ENCODE results near the gene USP40. TPM values are rescaled to one million over a fixed set of nuclear protein-coding genes. Genes with fewer than 3 reads are reported as not detected.
A peak's percentile ranks its signal among the peaks of the same experiment; 100 is the strongest.

USP40 gene
- total and polyA plus RNA-seq, 7 experiments from 2014 or later, result 3.9 to 24.3 (median 16.4) TPM

DNA sequence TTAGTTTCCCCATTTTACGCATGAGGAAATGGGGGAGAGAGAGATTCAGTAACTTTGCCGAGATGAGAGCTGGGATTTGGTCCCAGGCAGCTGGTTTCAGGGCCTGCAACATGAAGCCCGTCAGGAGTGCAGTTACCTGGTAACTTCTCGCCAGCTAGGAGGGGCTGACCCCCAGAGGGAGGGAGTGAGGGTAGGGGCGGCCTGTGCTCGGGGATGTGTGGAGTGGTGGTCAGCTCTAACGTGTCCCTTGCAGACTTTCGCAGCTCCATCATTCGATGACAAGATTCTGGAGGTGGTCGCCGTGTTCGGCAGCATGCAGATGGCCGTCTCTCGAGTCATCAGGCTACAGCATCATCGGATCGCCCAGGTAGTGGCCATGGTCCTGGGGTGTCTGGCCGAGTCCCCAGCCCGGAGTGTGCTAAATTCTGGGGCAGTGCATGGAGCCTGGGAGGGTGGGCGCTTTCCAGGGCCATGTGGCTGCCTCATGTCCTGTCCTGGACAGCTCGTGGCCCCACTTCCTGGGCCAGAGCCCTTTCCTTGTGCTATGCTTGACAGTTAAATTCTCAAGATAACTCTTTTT, 108.5 kb downstream of the USP40 start:
- no peaks in the 10 kb centered on the region for H3K27me3 ChIP-seq (ENCODE audit: control insufficient read depth in 2 of 2, insufficient read depth in 2 of 2, low read length in 2 of 2)
- peak overlapping the region in 2 of 9 donors; percentile 14 to 52 for H3K27ac Mint-ChIP-seq
- H3K9me3 Mint-ChIP-seq, result no peaks in the 10 kb centered on the region
- H3K36me3 Mint-ChIP-seq, result peaks cover 8 to 73% (median 31%) of the 10 kb centered on the region in 5 donors
- no peaks in the 10 kb centered on the region for H3K27me3 Mint-ChIP-seq
- H3K4me1 ChIP-seq (ENCODE audit: control insufficient read depth in 2 of 2, insufficient read depth in 2 of 2, low read length in 2 of 2), result no peaks in the 10 kb centered on the region
- no peak overlapping the region for H3K4me3 ChIP-seq (ENCODE audit: low read length)
- intact Hi-C loops (cut with micrococcal nuclease), result no loop called here
- no peaks in the 10 kb centered on the region for H3K9me3 ChIP-seq (ENCODE audit: control insufficient read depth in 2 of 3, low read length in 3 of 3)
- ChIA-PET POLR2A (interaction anchor here (1.3 kb wide), 1 partner anchor 126 kb away, joined by 3 read pairs; no protein-coding TSS in a partner anchor), CTCF (no interaction called here)
- peaks cover 25 to 100% (median 49%) of the 10 kb centered on the region in 3 experiments for H3K36me3 ChIP-seq (ENCODE audit: control insufficient read depth in 2 of 3, insufficient read depth in 3 of 3, low read length in 3 of 3)
- no peak for DNase-seq
- ATAC-seq, result no peak
- H3K4me3 Mint-ChIP-seq, result no peak overlapping the region
- peaks cover 0 to 1% (median 0%) of the 10 kb centered on the region in 7 donors for H3K4me1 Mint-ChIP-seq
- H3K27ac ChIP-seq (ENCODE audit: low read depth, low read length), result no peak overlapping the region

DNA sequence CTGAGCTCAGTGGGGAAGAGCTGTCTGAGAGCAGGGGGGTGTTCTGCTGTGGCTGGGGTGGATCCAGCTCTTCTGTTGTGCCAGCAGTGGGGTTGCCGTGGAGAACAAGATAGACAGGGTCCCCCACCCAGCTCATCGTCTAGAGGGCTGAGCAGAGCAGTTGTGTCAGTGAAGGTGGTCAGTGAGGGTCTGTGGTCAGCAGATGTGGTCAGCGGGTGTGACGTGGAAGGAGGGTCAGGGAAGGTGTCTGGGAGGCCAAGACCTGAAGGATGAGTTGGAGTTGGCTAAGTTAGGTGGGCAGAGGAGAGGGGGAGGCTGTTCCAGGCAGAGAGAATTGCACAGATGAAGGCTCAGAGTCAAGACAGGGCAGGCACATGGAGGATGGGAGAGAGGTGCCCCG, 109.2 kb downstream of the USP40 start:
- H3K36me3 Mint-ChIP-seq, result peaks cover 10 to 70% (median 32%) of the 10 kb centered on the region in 5 donors
- intact Hi-C loops (cut with micrococcal nuclease), result no loop called here
- H3K4me3 ChIP-seq (ENCODE audit: low read length), result no peak overlapping the region
- ChIA-PET CTCF (interaction anchor here (1.4 kb wide), 1 partner anchor 53 kb away, joined by 4 read pairs; no protein-coding TSS in a partner anchor), POLR2A (interaction anchor here (0.7 to 1.3 kb wide), 3 partner anchors 27 to 126 kb away, joined by 3 read pairs; no protein-coding TSS in a partner anchor)
- H3K4me1 ChIP-seq (ENCODE audit: control insufficient read depth in 2 of 2, insufficient read depth in 2 of 2, low read length in 2 of 2), result no peaks in the 10 kb centered on the region
- H3K9me3 ChIP-seq (ENCODE audit: control insufficient read depth in 2 of 3, low read length in 3 of 3), result no peaks in the 10 kb centered on the region
- H3K36me3 ChIP-seq (ENCODE audit: control insufficient read depth in 2 of 3, insufficient read depth in 3 of 3, low read length in 3 of 3), result peaks cover 25 to 100% (median 49%) of the 10 kb centered on the region in 3 experiments
- ATAC-seq (no peak), DNase-seq (no peak)
- peaks cover 0 to 2% (median 0%) of the 10 kb centered on the region in 7 donors for H3K4me1 Mint-ChIP-seq
- no peaks in the 10 kb centered on the region for H3K27me3 Mint-ChIP-seq
- no peak overlapping the region for H3K27ac ChIP-seq (ENCODE audit: low read depth, low read length)
- H3K4me3 Mint-ChIP-seq, result peak overlapping the region in 1 of 10 donors; percentile 18
- peak overlapping the region in 6 of 9 donors; percentile 12 to 72 (median 50) for H3K27ac Mint-ChIP-seq
- H3K27me3 ChIP-seq (ENCODE audit: control insufficient read depth in 2 of 2, insufficient read depth in 2 of 2, low read length in 2 of 2), result no peaks in the 10 kb centered on the region
- no peaks in the 10 kb centered on the region for H3K9me3 Mint-ChIP-seq

DNA sequence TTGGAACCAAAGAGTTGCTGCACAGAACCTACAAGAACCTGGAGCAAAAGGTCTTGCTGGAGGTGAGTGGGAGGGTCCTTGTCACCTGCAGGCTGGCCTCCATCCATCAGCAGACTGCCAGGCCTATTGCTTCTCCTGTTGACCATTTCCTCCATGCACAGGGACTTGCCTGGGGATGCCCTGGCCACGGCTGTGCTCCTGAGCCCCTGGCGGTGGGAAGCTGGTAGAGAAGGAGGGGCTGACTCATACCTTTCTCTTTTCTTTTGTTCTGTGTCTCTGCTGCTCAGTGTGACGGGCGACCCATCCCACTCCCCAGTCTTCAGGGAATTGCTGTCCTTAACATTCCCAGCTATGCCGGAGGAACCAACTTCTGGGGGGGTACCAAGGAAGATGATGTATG, 109.6 kb downstream of the USP40 start:
- Mint-ChIP-seq H3K27ac (peak overlapping the region in 3 of 9 donors; percentile 12 to 72 (median 14)), H3K4me3 (no peak overlapping the region), H3K27me3 (no peaks in the 10 kb centered on the region), H3K9me3 (no peaks in the 10 kb centered on the region), H3K36me3 (peaks cover 8 to 70% (median 28%) of the 10 kb centered on the region in 5 donors), H3K4me1 (peaks cover 0 to 5% (median 0%) of the 10 kb centered on the region in 7 donors)
- no peaks in the 10 kb centered on the region for H3K9me3 ChIP-seq (ENCODE audit: control insufficient read depth in 2 of 3, low read length in 3 of 3)
- ChIA-PET POLR2A (interaction anchor here (0.7 to 1.3 kb wide), 4 partner anchors 10 to 125 kb away, joined by 3 read pairs; no protein-coding TSS in a partner anchor), CTCF (interaction anchor here (1.4 kb wide), 1 partner anchor 52 kb away, joined by 4 read pairs; no protein-coding TSS in a partner anchor)
- no peaks in the 10 kb centered on the region for H3K4me1 ChIP-seq (ENCODE audit: control insufficient read depth in 2 of 2, insufficient read depth in 2 of 2, low read length in 2 of 2)
- DNase-seq (no peak), ATAC-seq (no peak)
- no peak overlapping the region for H3K27ac ChIP-seq (ENCODE audit: low read depth, low read length)
- intact Hi-C loops (cut with micrococcal nuclease), result no loop called here
- no peak overlapping the region for H3K4me3 ChIP-seq (ENCODE audit: low read length)
- no peaks in the 10 kb centered on the region for H3K27me3 ChIP-seq (ENCODE audit: control insufficient read depth in 2 of 2, insufficient read depth in 2 of 2, low read length in 2 of 2)
- peaks cover 27 to 100% (median 49%) of the 10 kb centered on the region in 3 experiments for H3K36me3 ChIP-seq (ENCODE audit: control insufficient read depth in 2 of 3, insufficient read depth in 3 of 3, low read length in 3 of 3)

DNA sequence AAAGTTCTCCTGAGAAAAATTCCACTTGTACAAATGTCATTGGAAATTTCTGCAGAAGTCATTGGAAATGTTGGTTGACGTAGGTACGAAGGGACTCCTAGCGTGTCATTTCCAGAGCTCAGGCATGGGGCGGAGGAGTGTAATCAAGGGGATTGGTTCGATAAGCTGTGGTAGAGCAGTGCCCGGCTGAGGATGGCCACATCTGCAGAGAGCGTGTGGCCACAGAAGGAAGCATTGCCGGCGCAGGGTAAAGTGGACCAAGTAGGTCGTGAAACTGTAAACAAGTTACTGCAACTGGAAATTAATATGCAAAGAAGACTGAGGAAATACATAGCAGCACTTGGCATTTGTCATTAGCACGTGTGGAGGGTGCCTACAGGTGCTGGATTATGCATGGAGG, 110.5 kb downstream of the USP40 start:
- Mint-ChIP-seq H3K4me1 (peaks cover 0 to 5% (median 0%) of the 10 kb centered on the region in 7 donors), H3K27ac (peak overlapping the region in 2 of 9 donors; percentile 12 to 70), H3K36me3 (peaks cover 4 to 66% (median 24%) of the 10 kb centered on the region in 5 donors), H3K27me3 (no peaks in the 10 kb centered on the region), H3K9me3 (no peaks in the 10 kb centered on the region), H3K4me3 (no peak overlapping the region)
- Histone ChIP-seq H3K9me3 (ENCODE audit: control insufficient read depth in 2 of 3, low read length in 3 of 3) (no peaks in the 10 kb centered on the region), H3K4me3 (ENCODE audit: low read length) (no peak overlapping the region), H3K27ac (ENCODE audit: low read depth, low read length) (no peak overlapping the region), H3K27me3 (ENCODE audit: control insufficient read depth in 2 of 2, insufficient read depth in 2 of 2, low read length in 2 of 2) (no peaks in the 10 kb centered on the region), H3K4me1 (ENCODE audit: control insufficient read depth in 2 of 2, insufficient read depth in 2 of 2, low read length in 2 of 2) (no peaks in the 10 kb centered on the region), H3K36me3 (ENCODE audit: control insufficient read depth in 2 of 3, insufficient read depth in 3 of 3, low read length in 3 of 3) (peaks cover 32 to 100% (median 49%) of the 10 kb centered on the region in 3 experiments)
- ATAC-seq (no peak), DNase-seq (no peak)
- POLR2A ChIA-PET, result interaction anchor here (1.3 kb wide), 1 partner anchor 9 kb away, joined by 3 read pairs; no protein-coding TSS in a partner anchor
- CTCF ChIA-PET, result interaction anchor here (0.6 to 1.4 kb wide), 2 partner anchors 51 to 1045 kb away, joined by 4 to 5 read pairs; no protein-coding TSS in a partner anchor
- intact Hi-C loops (cut with micrococcal nuclease), result no loop called here

DNA sequence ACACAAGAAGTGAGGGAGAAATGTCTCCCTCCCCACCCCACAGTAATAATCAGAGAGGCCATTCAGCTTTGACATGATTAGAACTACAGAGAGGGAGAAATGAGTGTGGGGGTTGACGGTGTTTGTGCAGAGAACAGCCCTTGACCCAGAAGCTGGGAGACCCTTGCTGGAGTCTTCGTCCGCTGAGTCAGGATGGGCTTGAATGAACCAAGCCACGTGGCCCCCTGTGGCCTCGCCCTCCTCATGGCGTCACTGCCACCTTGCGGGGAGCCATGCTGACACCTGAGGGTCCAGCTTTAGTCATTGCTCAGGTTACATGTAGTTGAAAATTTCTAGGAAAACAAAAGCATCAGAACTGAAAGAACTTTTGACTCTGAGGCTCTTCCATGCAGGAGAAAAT, 111.1 kb downstream of the USP40 start:
- no peaks in the 10 kb centered on the region for H3K9me3 ChIP-seq (ENCODE audit: control insufficient read depth in 2 of 3, low read length in 3 of 3)
- no peaks in the 10 kb centered on the region for H3K9me3 Mint-ChIP-seq
- ATAC-seq, result no peak
- DNase-seq, result no peak
- H3K27me3 Mint-ChIP-seq, result no peaks in the 10 kb centered on the region
- H3K36me3 ChIP-seq (ENCODE audit: control insufficient read depth in 2 of 3, insufficient read depth in 3 of 3, low read length in 3 of 3), result peaks cover 32 to 100% (median 55%) of the 10 kb centered on the region in 3 experiments
- peak overlapping the region in 3 of 9 donors; percentile 4 to 53 (median 46) for H3K27ac Mint-ChIP-seq
- H3K27me3 ChIP-seq (ENCODE audit: control insufficient read depth in 2 of 2, insufficient read depth in 2 of 2, low read length in 2 of 2), result no peaks in the 10 kb centered on the region
- no peak overlapping the region for H3K4me3 ChIP-seq (ENCODE audit: low read length)
- no peak overlapping the region for H3K4me3 Mint-ChIP-seq
- CTCF ChIA-PET, result interaction anchor here (0.6 kb wide), 1 partner anchor 1046 kb away, joined by 5 read pairs; no protein-coding TSS in a partner anchor
- no peaks in the 10 kb centered on the region for H3K4me1 ChIP-seq (ENCODE audit: control insufficient read depth in 2 of 2, insufficient read depth in 2 of 2, low read length in 2 of 2)
- H3K27ac ChIP-seq (ENCODE audit: low read depth, low read length), result no peak overlapping the region
- intact Hi-C loops (cut with micrococcal nuclease), result no loop called here
- POLR2A ChIA-PET, result interaction anchor here (1.3 kb wide), 1 partner anchor 8 kb away, joined by 3 read pairs; no protein-coding TSS in a partner anchor
- H3K36me3 Mint-ChIP-seq, result peaks cover 4 to 69% (median 24%) of the 10 kb centered on the region in 5 donors
- H3K4me1 Mint-ChIP-seq, result peaks cover 0 to 5% (median 0%) of the 10 kb centered on the region in 7 donors

DNA sequence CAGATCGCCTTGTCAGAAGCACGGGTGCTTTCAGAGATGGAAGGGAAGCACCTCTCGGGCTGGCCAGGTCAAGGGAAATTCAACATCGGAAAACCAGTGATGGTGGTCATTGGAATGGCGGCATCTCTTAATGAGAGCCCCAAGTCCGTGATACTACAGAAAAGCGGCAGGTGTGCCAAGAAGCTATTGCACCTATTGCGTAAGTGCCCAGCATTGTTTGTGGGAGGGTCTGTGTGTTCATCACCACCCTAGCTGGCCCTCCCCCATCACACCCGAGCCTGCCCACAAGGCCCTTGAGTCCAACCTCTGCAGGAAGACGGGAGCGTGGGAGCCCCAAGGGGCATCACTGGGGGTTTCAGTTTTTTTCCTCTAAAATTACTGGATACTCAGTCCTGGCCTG, 111.6 kb downstream of the USP40 start:
- Histone ChIP-seq H3K27me3 (ENCODE audit: control insufficient read depth in 2 of 2, insufficient read depth in 2 of 2, low read length in 2 of 2) (no peaks in the 10 kb centered on the region), H3K4me1 (ENCODE audit: control insufficient read depth in 2 of 2, insufficient read depth in 2 of 2, low read length in 2 of 2) (no peaks in the 10 kb centered on the region), H3K9me3 (ENCODE audit: control insufficient read depth in 2 of 3, low read length in 3 of 3) (no peaks in the 10 kb centered on the region), H3K36me3 (ENCODE audit: control insufficient read depth in 2 of 3, insufficient read depth in 3 of 3, low read length in 3 of 3) (peaks cover 33 to 100% (median 58%) of the 10 kb centered on the region in 3 experiments), H3K4me3 (ENCODE audit: low read length) (no peak overlapping the region), H3K27ac (ENCODE audit: low read depth, low read length) (no peak overlapping the region)
- intact Hi-C loops (cut with micrococcal nuclease), result no loop called here
- ChIA-PET POLR2A (no interaction called here), CTCF (no interaction called here)
- Mint-ChIP-seq H3K27ac (peak overlapping the region in 1 of 9 donors; percentile 4), H3K4me3 (no peak overlapping the region), H3K9me3 (no peaks in the 10 kb centered on the region), H3K4me1 (peaks cover 0 to 5% (median 0%) of the 10 kb centered on the region in 7 donors), H3K27me3 (no peaks in the 10 kb centered on the region), H3K36me3 (peaks cover 4 to 67% (median 23%) of the 10 kb centered on the region in 5 donors)
- ATAC-seq, result no peak
- DNase-seq, result no peak

All from naive thymus-derived CD4-positive, alpha-beta T cell (primary cell).